ENCODE data around the gene SBF2.

DNA sequence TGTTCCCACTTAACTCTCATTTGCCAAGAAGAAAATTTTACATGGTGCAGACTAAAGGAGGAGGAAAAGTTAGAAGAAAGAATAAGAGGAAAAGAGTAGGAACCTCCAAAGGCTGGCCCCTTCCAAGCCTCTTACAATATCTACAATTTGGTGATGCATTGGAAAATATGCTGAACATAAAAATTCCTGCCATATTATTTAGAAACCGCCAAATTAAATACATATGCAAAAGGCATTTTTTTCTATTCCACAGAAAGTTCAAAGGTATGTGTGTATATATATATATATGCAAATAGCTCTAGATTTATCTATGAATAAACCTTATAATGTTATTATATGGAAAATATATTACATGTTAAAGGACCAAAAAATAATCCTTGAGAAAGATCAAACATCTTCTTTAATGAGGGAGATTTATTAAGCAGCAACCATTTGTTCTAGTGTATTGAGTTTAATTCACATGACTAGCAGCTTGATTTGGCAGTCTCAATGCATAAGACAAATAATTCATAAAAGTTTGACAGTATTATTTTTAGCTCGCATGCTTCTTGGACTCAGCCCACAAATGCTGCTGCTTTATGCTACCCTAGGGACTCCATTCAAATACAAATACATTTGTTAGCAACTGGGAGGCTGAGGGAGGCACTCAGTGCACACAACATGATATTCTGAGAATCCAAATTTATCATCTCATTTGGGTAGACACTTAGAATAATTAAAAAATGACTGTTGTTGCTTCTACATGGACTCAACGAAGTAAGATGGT, 184.9 kb downstream of the SBF2 start:
- TF ChIP-seq POLR2A (IDR thresholded peaks at IDR 0.05; ENCODE audit: low read depth) = no peak
- TF ChIP-seq, protein P1, sequence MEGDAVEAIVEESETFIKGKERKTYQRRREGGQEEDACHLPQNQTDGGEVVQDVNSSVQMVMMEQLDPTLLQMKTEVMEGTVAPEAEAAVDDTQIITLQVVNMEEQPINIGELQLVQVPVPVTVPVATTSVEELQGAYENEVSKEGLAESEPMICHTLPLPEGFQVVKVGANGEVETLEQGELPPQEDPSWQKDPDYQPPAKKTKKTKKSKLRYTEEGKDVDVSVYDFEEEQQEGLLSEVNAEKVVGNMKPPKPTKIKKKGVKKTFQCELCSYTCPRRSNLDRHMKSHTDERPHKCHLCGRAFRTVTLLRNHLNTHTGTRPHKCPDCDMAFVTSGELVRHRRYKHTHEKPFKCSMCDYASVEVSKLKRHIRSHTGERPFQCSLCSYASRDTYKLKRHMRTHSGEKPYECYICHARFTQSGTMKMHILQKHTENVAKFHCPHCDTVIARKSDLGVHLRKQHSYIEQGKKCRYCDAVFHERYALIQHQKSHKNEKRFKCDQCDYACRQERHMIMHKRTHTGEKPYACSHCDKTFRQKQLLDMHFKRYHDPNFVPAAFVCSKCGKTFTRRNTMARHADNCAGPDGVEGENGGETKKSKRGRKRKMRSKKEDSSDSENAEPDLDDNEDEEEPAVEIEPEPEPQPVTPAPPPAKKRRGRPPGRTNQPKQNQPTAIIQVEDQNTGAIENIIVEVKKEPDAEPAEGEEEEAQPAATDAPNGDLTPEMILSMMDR (IDR thresholded peaks at IDR 0.05) = no peak
- no peak for TF ChIP-seq EP300 (IDR thresholded peaks at IDR 0.05)
- no peak for TF ChIP-seq POLR2AphosphoS5 (IDR thresholded peaks at IDR 0.05)
